ENCODE results near the gene MRPL19.

MRPL19 gene

DNA sequence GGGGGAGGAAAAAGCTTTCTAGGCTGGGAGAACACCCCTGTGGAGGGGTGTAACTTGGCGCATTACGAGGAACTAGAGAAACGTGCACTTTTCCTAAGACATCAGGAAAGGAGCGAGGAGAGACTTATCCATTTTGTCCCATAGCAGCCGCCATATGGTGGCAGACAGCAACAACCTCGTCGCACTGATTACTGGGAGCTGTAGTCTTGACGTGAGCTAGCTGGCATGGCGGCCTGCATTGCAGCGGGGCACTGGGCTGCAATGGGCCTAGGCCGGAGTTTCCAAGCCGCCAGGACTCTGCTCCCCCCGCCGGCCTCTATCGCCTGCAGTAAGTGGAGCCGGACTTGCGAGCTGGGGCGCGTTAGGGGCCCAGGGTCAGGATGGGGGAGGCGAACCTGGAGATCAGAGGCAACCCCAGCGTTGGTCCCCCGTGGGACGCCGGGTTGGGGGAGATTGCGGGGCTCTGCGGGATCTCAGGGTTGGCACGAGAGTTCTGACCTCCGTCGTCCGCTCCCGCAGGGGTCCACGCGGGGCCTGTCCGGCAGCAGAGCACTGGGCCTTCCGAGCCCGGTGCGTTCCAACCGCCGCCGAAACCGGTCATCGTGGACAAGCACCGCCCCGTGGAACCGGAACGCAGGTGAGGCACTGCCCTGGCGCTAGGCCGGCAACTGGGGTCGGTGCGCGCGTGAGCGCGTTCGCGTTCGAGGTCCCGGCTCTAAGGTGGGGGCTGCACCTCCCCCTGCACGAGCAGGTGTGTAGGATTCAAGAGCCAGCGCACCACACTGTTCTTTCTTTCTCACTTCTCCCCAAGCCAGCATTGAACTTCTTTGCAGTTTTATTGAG, at the start of gene MRPL19:
Gene MRPL19 (plus strand): TSS at position 201 of the 843 bp plus-strand sequence. CDS start 25 bp downstream, at position 226.
- in situ Hi-C loops (cut with HindIII; ENCODE audit: low sequenced_read_pairs) = no loop called here

DNA sequence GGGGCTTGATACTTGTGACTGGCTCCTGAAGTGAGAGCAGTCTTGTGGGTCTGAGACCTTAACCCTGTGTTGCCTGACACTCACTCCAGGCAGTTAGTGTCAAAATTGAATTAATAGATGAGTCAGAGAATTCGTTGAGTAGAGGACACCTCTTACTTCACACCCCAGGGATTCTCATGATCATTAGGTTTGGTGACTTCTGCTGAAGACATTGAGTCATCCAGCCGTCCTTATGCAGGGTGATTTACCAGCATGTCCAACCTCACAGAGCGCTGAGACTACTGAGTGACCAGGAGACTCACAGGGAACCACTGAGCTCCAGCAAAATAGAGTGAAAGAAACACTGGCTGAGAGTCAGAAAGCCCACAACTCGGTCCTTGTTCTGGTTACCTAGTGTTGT, 49.8 kb upstream of the MRPL19 start:
- in situ Hi-C loops (cut with HindIII; ENCODE audit: low sequenced_read_pairs) = loop anchor here (5.0 kb wide), 1 partner anchor 46 kb away; no protein-coding TSS in a partner anchor

- in situ Hi-C loops (cut with HindIII; ENCODE audit: low sequenced_read_pairs) = loop anchor here (5.0 kb wide), 1 partner anchor 44 kb away; no protein-coding TSS in a partner anchor
These were observed 48.6 kb upstream of the MRPL19 start for GRCh38 chr2:75597949-75598348.

DNA sequence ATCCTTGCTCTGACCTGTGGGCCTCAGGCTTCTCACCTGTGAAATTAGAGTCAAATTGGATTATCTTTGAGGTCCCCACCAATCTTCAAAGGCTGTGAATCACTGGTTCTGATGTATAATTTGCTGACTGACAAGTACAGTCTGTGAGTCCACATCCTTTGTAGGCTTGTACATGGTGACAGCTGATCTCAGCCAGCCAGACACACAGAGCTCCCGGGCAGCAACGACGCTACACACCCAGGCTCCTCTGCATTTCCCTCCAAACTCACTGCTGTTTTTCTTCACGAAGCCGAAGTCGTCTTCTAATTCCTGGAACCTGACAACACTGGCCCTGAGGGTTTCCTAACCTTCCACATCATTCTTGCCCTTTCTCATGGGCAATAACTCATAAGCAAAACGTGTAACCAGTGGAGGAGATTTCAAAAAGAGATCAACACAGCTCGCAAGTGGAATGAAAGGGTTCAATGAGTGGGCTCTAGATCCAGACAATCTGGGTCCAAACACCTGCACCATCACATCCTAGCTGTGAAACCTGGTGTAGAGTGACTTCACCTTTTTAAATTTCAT, 47.9 kb upstream of the MRPL19 start:
- in situ Hi-C loops (cut with HindIII; ENCODE audit: low sequenced_read_pairs) = loop anchor here (5.0 kb wide), 1 partner anchor 44 kb away; no protein-coding TSS in a partner anchor

GRCh38 chr2:75600461-75601011, 46.0 kb upstream of the MRPL19 start:
- in situ Hi-C loops (cut with HindIII; ENCODE audit: low sequenced_read_pairs) = loop anchor here (10.0 kb wide), 1 partner anchor 116 kb away; no protein-coding TSS in a partner anchor

DNA sequence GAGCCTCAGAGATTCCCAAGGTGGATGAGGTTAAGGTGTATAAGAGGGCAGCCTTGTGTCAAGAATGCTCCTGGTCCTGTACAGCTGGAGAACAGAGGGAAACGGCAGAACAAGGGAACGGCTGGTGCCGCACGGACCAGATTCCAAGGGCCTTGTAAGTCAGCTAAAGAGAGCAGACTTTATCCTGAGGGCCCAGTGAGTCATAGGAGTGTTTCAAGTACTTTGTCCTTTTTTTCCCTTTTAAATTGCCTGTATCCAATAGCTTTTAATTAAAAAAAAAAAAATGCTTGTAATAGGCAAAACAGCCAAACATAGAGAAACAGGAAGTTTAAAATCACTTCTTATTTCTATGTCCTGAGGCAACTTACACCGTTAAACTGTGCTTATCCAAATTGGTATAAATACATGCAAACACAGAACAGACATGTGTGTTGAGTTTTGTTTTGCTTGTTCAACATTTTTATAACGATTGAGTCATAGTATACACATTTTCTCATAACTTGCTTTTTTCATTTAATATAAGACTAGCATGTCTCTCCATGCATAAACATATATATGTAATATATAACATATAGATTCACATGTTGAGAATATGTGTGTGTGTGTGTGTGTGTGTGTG, 43.8 kb upstream of the MRPL19 start:
- in situ Hi-C loops (cut with HindIII; ENCODE audit: low sequenced_read_pairs) = loop anchor here (10.0 kb wide), 1 partner anchor 118 kb away; no protein-coding TSS in a partner anchor

- in situ Hi-C loops (cut with HindIII; ENCODE audit: low sequenced_read_pairs) = loop anchor here (10.0 kb wide), 1 partner anchor 119 kb away; no protein-coding TSS in a partner anchor
These were observed 43.1 kb upstream of the MRPL19 start for GRCh38 chr2:75603477-75603876.

GRCh38 chr2:75604484-75604883, 42.1 kb upstream of the MRPL19 start:
- in situ Hi-C loops (cut with HindIII; ENCODE audit: low sequenced_read_pairs) = loop anchor here (10.0 kb wide), 1 partner anchor 120 kb away; no protein-coding TSS in a partner anchor

GRCh38 chr2:75605770-75606529, 40.6 kb upstream of the MRPL19 start:
- in situ Hi-C loops (cut with HindIII; ENCODE audit: low sequenced_read_pairs) = loop anchor here (5.0 to 10.0 kb wide), 3 partner anchors 44 to 121 kb away; partner anchors contain the start of gene EVA1A

- in situ Hi-C loops (cut with HindIII; ENCODE audit: low sequenced_read_pairs) = loop anchor here (5.0 to 10.0 kb wide), 3 partner anchors 45 to 122 kb away; partner anchors contain the start of gene EVA1A
These were observed 39.7 kb upstream of the MRPL19 start for GRCh38 chr2:75606761-75607399.

DNA sequence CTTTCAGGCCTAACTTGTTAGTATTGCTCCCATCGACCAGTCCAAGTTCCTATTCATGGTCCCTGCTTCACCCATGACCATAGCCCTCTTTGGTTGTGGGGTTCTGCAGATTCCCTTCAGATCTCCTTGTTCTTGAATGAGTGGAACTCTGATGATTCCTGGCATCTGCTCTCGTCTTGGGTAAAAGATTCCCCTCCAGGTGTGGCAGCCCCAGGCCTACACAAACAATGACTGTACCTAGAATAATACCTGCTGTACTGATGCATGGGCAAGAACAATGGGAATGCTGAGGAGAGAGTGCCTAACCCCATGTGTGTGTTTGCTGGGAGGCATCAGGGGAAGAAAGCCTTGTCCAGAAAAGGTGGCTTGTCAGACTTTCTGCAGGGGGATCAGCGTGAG, 39.2 kb upstream of the MRPL19 start:
- in situ Hi-C loops (cut with HindIII; ENCODE audit: low sequenced_read_pairs) = loop anchor here (5.0 to 10.0 kb wide), 3 partner anchors 45 to 123 kb away; partner anchors contain the start of gene EVA1A

- in situ Hi-C loops (cut with HindIII; ENCODE audit: low sequenced_read_pairs) = loop anchor here (5.0 to 10.0 kb wide), 3 partner anchors 46 to 123 kb away; partner anchors contain the start of gene EVA1A
These were observed 38.4 kb upstream of the MRPL19 start for GRCh38 chr2:75607988-75608683.

- in situ Hi-C loops (cut with HindIII; ENCODE audit: low sequenced_read_pairs) = loop anchor here (5.0 to 10.0 kb wide), 3 partner anchors 47 to 124 kb away; partner anchors contain the start of gene EVA1A
These were observed 37.8 kb upstream of the MRPL19 start for GRCh38 chr2:75608684-75609333.

- in situ Hi-C loops (cut with HindIII; ENCODE audit: low sequenced_read_pairs) = loop anchor here (5.0 to 10.0 kb wide), 3 partner anchors 47 to 125 kb away; partner anchors contain the start of gene EVA1A
These were observed 37.3 kb upstream of the MRPL19 start for GRCh38 chr2:75609334-75609689.

DNA sequence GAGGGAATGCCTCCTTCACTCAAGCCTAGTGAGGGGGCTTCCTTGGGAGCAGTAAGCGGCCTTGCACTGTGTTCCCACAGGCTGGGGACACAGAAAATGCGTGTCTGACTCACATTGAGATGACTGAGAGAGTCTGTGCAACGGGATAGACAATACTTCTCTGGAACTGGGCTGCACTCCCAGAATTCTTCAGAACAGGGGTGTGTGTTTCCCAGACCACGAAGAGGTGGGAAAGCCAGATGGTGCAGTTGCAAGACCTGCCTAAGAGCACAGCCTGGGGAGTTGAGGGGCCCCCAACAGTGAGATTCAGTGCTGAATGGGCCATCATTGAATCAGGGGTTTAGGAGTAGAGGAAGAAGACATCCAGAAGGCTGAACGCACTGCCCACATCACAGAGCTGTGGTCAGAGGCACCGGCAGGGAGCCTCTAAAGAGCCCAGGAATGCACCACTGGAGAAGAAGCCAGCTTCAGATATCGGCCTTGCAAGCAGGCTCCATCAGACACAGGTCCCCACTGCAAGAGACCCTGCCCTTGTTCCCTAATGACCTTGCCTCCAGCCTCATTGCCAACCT, 36.6 kb upstream of the MRPL19 start:
- in situ Hi-C loops (cut with HindIII; ENCODE audit: low sequenced_read_pairs) = loop anchor here (5.0 to 10.0 kb wide), 3 partner anchors 48 to 125 kb away; partner anchors contain the start of gene EVA1A

DNA sequence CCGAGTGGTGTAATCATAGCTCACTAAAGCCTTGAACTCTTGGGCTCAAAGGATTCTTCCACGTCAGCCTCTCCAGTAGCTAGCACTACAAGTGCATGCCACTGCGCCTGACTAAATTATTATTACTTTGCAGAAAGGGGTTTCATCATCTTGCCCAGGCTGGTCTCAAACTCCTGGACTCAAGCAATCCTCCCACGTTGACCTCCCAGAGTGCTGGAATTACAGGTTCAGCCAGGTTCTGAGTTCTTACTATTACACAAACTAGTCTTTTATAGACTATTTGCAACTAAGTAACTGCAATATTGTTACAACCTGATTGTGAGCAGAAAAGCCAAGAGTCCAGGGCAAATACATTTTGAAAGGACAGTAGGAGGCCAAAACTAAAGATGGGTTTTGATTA, 35.9 kb upstream of the MRPL19 start:
- in situ Hi-C loops (cut with HindIII; ENCODE audit: low sequenced_read_pairs) = no loop called here

DNA sequence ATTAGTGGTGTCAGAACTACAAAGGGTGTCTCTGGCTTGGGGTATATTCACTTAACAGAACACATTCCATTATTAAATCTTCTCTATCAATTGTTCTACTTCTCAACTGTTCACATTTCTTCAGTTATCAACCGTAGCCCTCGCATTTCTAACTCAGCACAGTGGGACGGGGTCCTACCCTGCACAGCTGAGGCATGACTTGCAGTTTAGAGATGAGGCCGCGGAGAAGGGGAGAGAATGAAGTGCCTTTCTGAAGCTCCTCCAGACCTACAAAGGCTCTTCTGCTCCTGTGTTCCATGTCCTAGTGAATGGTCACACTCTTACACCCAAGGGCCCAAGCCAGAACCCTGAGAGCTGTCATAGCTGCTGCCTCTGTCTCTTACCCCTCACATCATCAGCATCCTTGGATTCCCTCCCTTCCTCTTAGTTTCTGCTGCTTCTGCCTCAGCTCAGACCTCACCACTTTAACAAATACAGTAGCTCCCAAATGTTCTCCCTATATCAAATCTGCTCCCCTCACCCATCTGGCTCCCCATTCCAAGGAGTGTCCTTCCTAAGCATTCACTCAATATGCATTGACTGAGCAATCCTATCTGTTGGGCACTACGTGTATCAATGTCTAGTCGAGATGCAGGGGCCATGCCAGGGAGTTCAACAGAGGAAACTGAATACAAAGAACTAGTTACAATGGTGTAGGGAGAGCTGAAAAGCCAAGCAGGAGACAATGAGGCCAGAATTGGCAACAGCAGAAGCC, 34.3 kb upstream of the MRPL19 start:
- in situ Hi-C loops (cut with HindIII; ENCODE audit: low sequenced_read_pairs) = no loop called here

All from endothelial cell of hepatic sinusoid (primary cell).